Activated CD8-positive, alpha-beta memory T cell treated with anti-CD3 and anti-CD28 coated beads, Interleukin-2, amount 10 ng/mL, durations not matched to agents 7 days and 5 days (primary cell): ENCODE measurements around the gene ING4. TPM values are rescaled to one million over a fixed set of nuclear protein-coding genes. Genes with fewer than 3 reads are reported as not detected.
"Not testable (repeated sequence)": the region's sequence is repeated elsewhere in the genome, so short reads cannot be mapped to it uniquely, and the experiment has no call there.

Experiments used
- ATAC-seq: fragments of 150-1000 bp; cut with Tn5 transposase; one replicate; pipeline ENCODE4 v1.10.0; 2021; ENCODE audit warnings: moderate library complexity
- CTCF ChIA-PET: fragments of 350-600 bp; sonication (Branson Sonifier 250); formaldehyde crosslinking; loops from one replicate; lab custom pipeline; 2021; ENCODE audit warnings: antibody characterized with exemption; lab: Charles Lee
- DNase-seq: peaks from one replicate; pipeline ENCODE4 v3.0.0-alpha.2; 2020
- H3K27ac Mint-ChIP-seq: one replicate; pipeline ENCODE4 v1.8.0; 2021; ENCODE audit warnings: mild to moderate bottlenecking, mixed read lengths
- H3K27me3 Mint-ChIP-seq: one replicate; pipeline ENCODE4 v1.8.0; 2021; ENCODE audit warnings: mixed read lengths
- H3K36me3 Mint-ChIP-seq: one replicate; pipeline ENCODE4 v1.8.0; 2021; ENCODE audit warnings: mild to moderate bottlenecking, mixed read lengths
- H3K4me1 Mint-ChIP-seq: one replicate; pipeline ENCODE4 v1.8.0; 2021; ENCODE audit warnings: mixed read lengths
- H3K4me3 Mint-ChIP-seq: one replicate; pipeline ENCODE4 v1.8.0; 2021; ENCODE audit warnings: mild to moderate bottlenecking, moderate library complexity, mixed read lengths
- H3K9me3 Mint-ChIP-seq: one replicate; pipeline ENCODE4 v1.8.0; 2022; ENCODE audit warnings: low read depth, mixed read lengths
- total RNA-seq, 2 experiments: library from RNA; stranded (reverse); gene quantifications; one replicate each; pipeline ENCODE4 v1.2.3, GENCODE V29; 2021

Gene ING4
- 10 to 100 TPM; 26.0 to 26.3 TPM for total RNA-seq

GRCh38 chr12:6662906-6663742, at the start of gene ING4:
Gene ING4, minus strand, starts transcription at chr12:6663119. Its CDS starts 18 bp downstream, at chr12:6663101.
- ATAC-seq (peak; percentile 98), DNase-seq (peak; percentile 99)
- H3K4me3 Mint-ChIP-seq: peak within 1 kb of the TSS; percentile 88
- H3K36me3 Mint-ChIP-seq: peaks cover 19% of the 10 kb centered on the region
- H3K27ac Mint-ChIP-seq: peak within 1 kb of the TSS; percentile 92
- peaks cover 24% of the 10 kb centered on the region for H3K4me1 Mint-ChIP-seq
- CTCF ChIA-PET: interaction anchor here (0.6 to 1.6 kb wide), 4 partner anchors 19 to 209 kb away, joined by 3 to 5 read pairs (median 4); no protein-coding TSS in a partner anchor
- no peaks in the 10 kb centered on the region for H3K27me3 Mint-ChIP-seq
- no peaks in the 10 kb centered on the region for H3K9me3 Mint-ChIP-seq

- CTCF ChIA-PET: interaction anchor here (0.8 to 1.7 kb wide), 3 partner anchors 15 to 126 kb away, joined by 3 to 8 read pairs (median 3); partner anchors contain the start of gene COPS7A
Measured at GRCh38 chr12:6708960-6709394, 46.1 kb upstream of the ING4 start.

GRCh38 chr12:6708351-6708750, 45.4 kb upstream of the ING4 start:
- H3K27ac Mint-ChIP-seq, DNase-seq, H3K36me3 Mint-ChIP-seq, ATAC-seq, H3K4me3 Mint-ChIP-seq, H3K9me3 Mint-ChIP-seq: not testable (repeated sequence)
- CTCF ChIA-PET: interaction anchor here (0.8 to 1.2 kb wide), 3 partner anchors 10 to 126 kb away, joined by 3 to 4 read pairs (median 3); no protein-coding TSS in a partner anchor
- H3K27me3 Mint-ChIP-seq: peaks cover 19% of the 10 kb centered on the region
- peaks cover 12% of the 10 kb centered on the region for H3K4me1 Mint-ChIP-seq

More at GRCh38 chr12:6708960-6709394, 46.1 kb upstream of the ING4 start:
- peak overlapping the region; percentile 33 for H3K4me3 Mint-ChIP-seq
- H3K36me3 Mint-ChIP-seq: no peaks in the 10 kb centered on the region
- no peaks in the 10 kb centered on the region for H3K9me3 Mint-ChIP-seq
- DNase-seq (peak; percentile 53), ATAC-seq (peak; percentile 49)
- H3K4me1 Mint-ChIP-seq: peaks cover 9% of the 10 kb centered on the region
- H3K27ac Mint-ChIP-seq: peak overlapping the region; percentile 32
- peaks cover 13% of the 10 kb centered on the region for H3K27me3 Mint-ChIP-seq

GRCh38 chr12:6703631-6704030, 40.7 kb upstream of the ING4 start:
- peaks cover 17% of the 10 kb centered on the region for H3K4me1 Mint-ChIP-seq
- no peaks in the 10 kb centered on the region for H3K9me3 Mint-ChIP-seq
- CTCF ChIA-PET: no interaction called here
- peaks cover 4% of the 10 kb centered on the region for H3K36me3 Mint-ChIP-seq
- ATAC-seq (no peak), DNase-seq (no peak)
- H3K27ac Mint-ChIP-seq: no peak overlapping the region
- peaks cover 56% of the 10 kb centered on the region for H3K27me3 Mint-ChIP-seq
- no peak overlapping the region for H3K4me3 Mint-ChIP-seq

- CTCF ChIA-PET: interaction anchor here (1.1 kb wide), 1 partner anchor 20 kb away, joined by 3 read pairs; no protein-coding TSS in a partner anchor
Measured at GRCh38 chr12:6701078-6701768, 38.3 kb upstream of the ING4 start.

GRCh38 chr12:6700646-6701051, 37.7 kb upstream of the ING4 start, which contains the start of gene PIANP:
Gene PIANP, minus strand, starts transcription at chr12:6700815. Its CDS starts 2,754 bp downstream, at chr12:6698061.
- peak; percentile 80 for ATAC-seq
- CTCF ChIA-PET: no interaction called here
- no peak within 1 kb of the TSS for H3K27ac Mint-ChIP-seq

More at GRCh38 chr12:6701078-6701768, 38.3 kb upstream of the ING4 start:
- DNase-seq: no peak
- Mint-ChIP-seq H3K9me3 (no peaks in the 10 kb centered on the region), H3K27ac (no peak overlapping the region), H3K4me3 (peak overlapping the region; percentile 32), H3K4me1 (peaks cover 19% of the 10 kb centered on the region), H3K36me3 (peaks cover 4% of the 10 kb centered on the region), H3K27me3 (peaks cover 67% of the 10 kb centered on the region)
- ATAC-seq: no peak

GRCh38 chr12:6699989-6700645, 37.2 kb upstream of the ING4 start:
- Mint-ChIP-seq H3K27ac (no peak overlapping the region), H3K4me3 (peak overlapping the region; percentile 32), H3K9me3 (no peaks in the 10 kb centered on the region), H3K4me1 (peaks cover 19% of the 10 kb centered on the region), H3K36me3 (peaks cover 4% of the 10 kb centered on the region), H3K27me3 (peaks cover 64% of the 10 kb centered on the region)
- CTCF ChIA-PET: no interaction called here
- DNase-seq (no peak), ATAC-seq (peak; percentile 48)

More at GRCh38 chr12:6700646-6701051, 37.7 kb upstream of the ING4 start, which contains the start of gene PIANP:
- peaks cover 67% of the 10 kb centered on the region for H3K27me3 Mint-ChIP-seq
- H3K4me1 Mint-ChIP-seq: peaks cover 19% of the 10 kb centered on the region
- peak; percentile 53 for DNase-seq
- peaks cover 4% of the 10 kb centered on the region for H3K36me3 Mint-ChIP-seq
- no peaks in the 10 kb centered on the region for H3K9me3 Mint-ChIP-seq
- H3K4me3 Mint-ChIP-seq: peak within 1 kb of the TSS; percentile 32

- H3K4me1 Mint-ChIP-seq: peaks cover 19% of the 10 kb centered on the region
- CTCF ChIA-PET: interaction anchor here (1.5 to 1.7 kb wide), 2 partner anchors 81 to 147 kb away, joined by 3 to 4 read pairs; no protein-coding TSS in a partner anchor
- ATAC-seq (no peak), DNase-seq (no peak)
- H3K27me3 Mint-ChIP-seq: peaks cover 58% of the 10 kb centered on the region
- H3K9me3 Mint-ChIP-seq: no peaks in the 10 kb centered on the region
- peak overlapping the region; percentile 32 for H3K4me3 Mint-ChIP-seq
- H3K27ac Mint-ChIP-seq: no peak overlapping the region
- peaks cover 4% of the 10 kb centered on the region for H3K36me3 Mint-ChIP-seq
Measured at GRCh38 chr12:6699259-6699988, 36.5 kb upstream of the ING4 start.

GRCh38 chr12:6698352-6699046, 35.6 kb upstream of the ING4 start:
- DNase-seq (no peak), ATAC-seq (no peak)
- H3K27me3 Mint-ChIP-seq: peaks cover 50% of the 10 kb centered on the region
- CTCF ChIA-PET: interaction anchor here (0.6 to 1.7 kb wide), 7 partner anchors 9 to 146 kb away, joined by 3 to 4 read pairs (median 4); no protein-coding TSS in a partner anchor
- no peaks in the 10 kb centered on the region for H3K9me3 Mint-ChIP-seq
- peaks cover 4% of the 10 kb centered on the region for H3K36me3 Mint-ChIP-seq
- no peak overlapping the region for H3K4me3 Mint-ChIP-seq
- peaks cover 18% of the 10 kb centered on the region for H3K4me1 Mint-ChIP-seq
- H3K27ac Mint-ChIP-seq: no peak overlapping the region

GRCh38 chr12:6697584-6698351, 34.8 kb upstream of the ING4 start:
- H3K36me3 Mint-ChIP-seq: peaks cover 4% of the 10 kb centered on the region
- peak; percentile 43 for ATAC-seq
- H3K4me1 Mint-ChIP-seq: peaks cover 16% of the 10 kb centered on the region
- CTCF ChIA-PET: interaction anchor here (0.6 to 1.7 kb wide), 9 partner anchors 10 to 146 kb away, joined by 3 to 5 read pairs (median 4); no protein-coding TSS in a partner anchor
- H3K9me3 Mint-ChIP-seq: no peaks in the 10 kb centered on the region
- DNase-seq: peak; percentile 54
- H3K4me3 Mint-ChIP-seq: no peak overlapping the region
- no peak overlapping the region for H3K27ac Mint-ChIP-seq
- peaks cover 42% of the 10 kb centered on the region for H3K27me3 Mint-ChIP-seq
